OCI-LY1 (cell line): Measurements from ENCODE around the gene FNDC11.

Experiments
- H2AFZ ChIP-seq: fragments of 200-600 bp; sonication (generic), shearing (Covaris generic); 2 replicates; pipeline ENCODE4 v1.6.0; 2014; ENCODE audit warnings: antibody characterized with exemption, mild to moderate bottlenecking, low read length
- H3F3A ChIP-seq: fragments of 200-600 bp; sonication (generic), shearing (Covaris generic); 2 replicates; pipeline ENCODE4 v1.6.0; 2014; ENCODE audit warnings: mild to moderate bottlenecking, antibody characterized with exemption, low read length, moderate library complexity; ENCODE audit not compliant: insufficient read depth
- H3K27ac ChIP-seq: fragments of 200-600 bp; sonication (generic); 2 replicates; pipeline ENCODE4 v1.5.1; 2014; ENCODE audit warnings: low read length, mixed run types, mild to moderate bottlenecking, low read depth; ENCODE audit not compliant: poor library complexity, severe bottlenecking
- H3K27me3 ChIP-seq: fragments of 200-600 bp; sonication (generic); 2 replicates; pipeline ENCODE4 v1.6.0; 2014; ENCODE audit warnings: antibody characterized with exemption, mild to moderate bottlenecking, low read length, moderate library complexity; ENCODE audit not compliant: insufficient read depth
- H3K36me3 ChIP-seq: fragments of 200-600 bp; sonication (generic); 2 replicates; pipeline ENCODE4 v1.6.1; 2014; ENCODE audit warnings: mild to moderate bottlenecking, antibody characterized with exemption, low read length, moderate library complexity, mixed read lengths; ENCODE audit not compliant: insufficient read depth
- H3K4me1 ChIP-seq: fragments of 200-600 bp; sonication (generic); 2 replicates; pipeline ENCODE4 v1.5.1; 2014; ENCODE audit warnings: mild to moderate bottlenecking, low read length, moderate library complexity; ENCODE audit not compliant: insufficient read depth, severe bottlenecking
- H3K4me2 ChIP-seq: fragments of 200-600 bp; sonication (generic), shearing (Covaris generic); 2 replicates; pipeline ENCODE4 v1.6.1; 2014; ENCODE audit warnings: low read length
- H3K4me3 ChIP-seq: fragments of 200-600 bp; sonication (generic); 2 replicates; pipeline ENCODE4 v1.5.1; 2014; ENCODE audit warnings: low read length, low read depth, mild to moderate bottlenecking, mixed read lengths; ENCODE audit not compliant: poor library complexity, severe bottlenecking
- H3K79me2 ChIP-seq: fragments of 200-600 bp; shearing (Covaris generic); 2 replicates; pipeline ENCODE4 v1.6.1; 2016; ENCODE audit warnings: mixed run types, low read length, mixed read lengths; ENCODE audit not compliant: insufficient read depth
- H3K9ac ChIP-seq: fragments of 200-600 bp; sonication (generic), shearing (Covaris generic); 2 replicates; pipeline ENCODE4 v1.6.1; 2014; ENCODE audit warnings: mild to moderate bottlenecking, low read length, mixed read lengths
- H3K9me2 ChIP-seq: fragments of 200-600 bp; sonication (generic), shearing (Covaris generic); 2 replicates; pipeline ENCODE4 v1.6.1; 2014; ENCODE audit warnings: low read depth, mild to moderate bottlenecking, low read length, mixed read lengths
- H3K9me3 ChIP-seq: fragments of 200-600 bp; shearing (Covaris generic); 2 replicates; pipeline ENCODE4 v1.6.1; 2014; ENCODE audit warnings: low read length, mixed read lengths
- H4K20me1 ChIP-seq: fragments of 200-600 bp; sonication (generic), shearing (Covaris generic); 2 replicates; pipeline ENCODE4 v1.6.0; 2016; ENCODE audit warnings: mild to moderate bottlenecking, low read length; ENCODE audit not compliant: insufficient read depth
- CTCF ChIP-seq: fragments of 200-600 bp; sonication (generic), shearing (Covaris generic); IDR thresholded peaks from 2 replicates; pipeline ENCODE4 v1.5.1; 2017; ENCODE audit warnings: mild to moderate bottlenecking, antibody characterized with exemption, low read length, moderate library complexity, mixed read lengths
- EZH2 ChIP-seq: fragments of 200-600 bp; sonication (generic), shearing (Covaris generic); IDR thresholded peaks from 2 replicates; pipeline ENCODE4 v1.8.0; 2017; ENCODE audit warnings: borderline replicate concordance, mixed run types, mild to moderate bottlenecking, antibody characterized with exemption, low read length, moderate library complexity, mixed read lengths

FNDC11 gene

GRCh38 chr20:63507083-63507743, 46.7 kb upstream of the FNDC11 start:
- H3K9me3 ChIP-seq, result 0 out of 2 replicates have a peak, but pooled peaks cover 6% of the 10 kb centered on the region
- no peak overlapping the region for H3K27ac ChIP-seq
- no peaks in the 10 kb centered on the region for H3F3A ChIP-seq
- H2AFZ ChIP-seq, result no peak overlapping the region
- no peak overlapping the region for H3K4me2 ChIP-seq
- no peaks in the 10 kb centered on the region for H4K20me1 ChIP-seq
- H3K79me2 ChIP-seq, result no peaks in the 10 kb centered on the region
- no peak overlapping the region for H3K4me3 ChIP-seq
- H3K27me3 ChIP-seq, result peaks cover 26% of the 10 kb centered on the region; the same call in 1 of the 2 replicates
- H3K4me1 ChIP-seq, result peaks cover 1% of the 10 kb centered on the region
- no peaks in the 10 kb centered on the region for H3K9me2 ChIP-seq
- no peaks in the 10 kb centered on the region; the same call in 1 of the 2 replicates for H3K36me3 ChIP-seq
- TF ChIP-seq EZH2 (no peak), CTCF (no peak)
- no peak overlapping the region for H3K9ac ChIP-seq

GRCh38 chr20:63508072-63508768, 45.7 kb upstream of the FNDC11 start:
- Histone ChIP-seq H3K4me2 (no peak overlapping the region), H3K27ac (no peak overlapping the region), H3K9me3 (peaks cover 6% of the 10 kb centered on the region; the same call in 1 of the 2 replicates), H3K36me3 (no peaks in the 10 kb centered on the region; the same call in 1 of the 2 replicates), H3K27me3 (peaks cover 26% of the 10 kb centered on the region; the same call in 1 of the 2 replicates), H2AFZ (no peak overlapping the region), H3F3A (no peaks in the 10 kb centered on the region), H3K9ac (no peak overlapping the region), H4K20me1 (no peaks in the 10 kb centered on the region), H3K79me2 (no peaks in the 10 kb centered on the region), H3K9me2 (no peaks in the 10 kb centered on the region), H3K4me1 (no peaks in the 10 kb centered on the region), H3K4me3 (no peak overlapping the region)
- no peak for TF ChIP-seq EZH2
- no peak for TF ChIP-seq CTCF

GRCh38 chr20:63509088-63509564, 44.8 kb upstream of the FNDC11 start:
- Histone ChIP-seq H3F3A (no peaks in the 10 kb centered on the region), H3K4me2 (no peak overlapping the region), H3K4me3 (no peak overlapping the region), H3K4me1 (no peaks in the 10 kb centered on the region), H2AFZ (no peak overlapping the region), H3K9ac (no peak overlapping the region), H3K9me3 (peaks cover 11% of the 10 kb centered on the region; the same call in 1 of the 2 replicates), H3K9me2 (no peaks in the 10 kb centered on the region), H3K79me2 (no peaks in the 10 kb centered on the region), H3K27ac (no peak overlapping the region), H3K27me3 (peaks cover 27% of the 10 kb centered on the region; the same call in 1 of the 2 replicates), H4K20me1 (no peaks in the 10 kb centered on the region), H3K36me3 (no peaks in the 10 kb centered on the region; the same call in 1 of the 2 replicates)
- TF ChIP-seq CTCF (no peak), EZH2 (no peak)
